A549 treated with CORT108297 at 1 μM for 4 hours (cell line): ENCODE results near the gene PLCB1. TPM values are rescaled to one million over a fixed set of nuclear protein-coding genes. Genes with fewer than 3 reads are reported as not detected.

ENCODE experiments used
- total RNA-seq: library from RNA; stranded (reverse); fragments of 200-300 nt; extraction: Qiagen RNA extraction; gene quantifications from 5 replicates; pipeline ENCODE4 v1.2.3, GENCODE V29; 2022

Gene PLCB1
- 0.23 to 0.85 TPM (median 0.70 TPM) in 5 replicates for total RNA-seq

GRCh38 chr20:8131598-8132483, at the start of gene PLCB1:
Gene PLCB1, plus strand, starts transcription at chr20:8132266. Its CDS starts 386 bp downstream, at chr20:8132652.

Other genes starting within 250 kb of the PLCB1 start
- not detected in 5 replicates for gene HAO1, start 191.8 kb upstream of the PLCB1 start, total RNA-seq
- 12.6 to 14.7 TPM (median 14.1 TPM) in 5 replicates for gene TMX4, start 112.5 kb upstream of the PLCB1 start, total RNA-seq